ENCODE data around the gene CDA. TPM values are rescaled to one million over a fixed set of nuclear protein-coding genes. Genes with fewer than 3 reads are reported as not detected.

CDA gene
- polyA plus RNA-seq, 4 donors: 5.3 to 8.7 (median 6.1) TPM

DNA sequence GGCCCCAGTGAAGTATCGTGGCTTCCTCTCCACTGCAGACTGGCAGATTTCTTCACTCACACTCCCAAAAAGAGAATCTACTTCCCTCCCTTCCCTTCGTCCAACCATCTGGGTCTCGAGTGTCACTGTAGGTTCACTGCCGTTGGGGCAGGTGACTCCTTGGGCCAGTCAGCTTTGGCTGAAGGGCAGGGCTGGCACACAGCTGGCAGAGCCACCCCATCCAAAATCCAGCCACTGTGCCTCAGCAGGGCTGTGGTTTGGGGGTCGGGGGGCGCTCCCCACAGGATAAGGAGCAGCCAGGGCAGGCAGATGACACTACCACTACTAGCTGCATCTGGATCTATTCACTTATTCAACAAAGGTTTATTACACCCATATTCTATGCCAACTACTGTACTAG lies 54.2 kb downstream of the CDA start:
- DNase-seq (ENCODE audit: low read depth in 4 of 4, low spot score in 2 of 4): no peak

DNA sequence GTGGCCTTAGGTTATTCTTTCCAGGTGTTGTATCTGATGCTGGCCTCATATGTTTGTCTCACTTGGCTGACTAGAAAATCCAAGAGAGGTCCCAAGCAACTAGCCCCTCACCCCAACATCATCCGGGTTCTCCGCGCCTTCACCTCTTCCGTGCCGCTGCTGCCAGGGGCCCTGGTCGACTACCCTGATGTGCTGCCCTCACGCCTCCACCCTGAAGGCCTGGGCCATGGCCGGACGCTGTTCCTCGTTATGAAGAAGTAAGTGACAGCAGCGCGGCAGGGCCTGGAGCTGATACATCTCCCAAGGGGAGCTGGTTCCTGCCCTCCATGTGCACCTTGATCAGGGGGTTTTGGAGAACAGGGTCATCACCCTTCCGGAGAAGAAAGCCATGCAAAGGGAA lies 55.5 kb downstream of the CDA start:
- no peak for DNase-seq (ENCODE audit: low read depth in 4 of 4, low spot score in 2 of 4)

DNA sequence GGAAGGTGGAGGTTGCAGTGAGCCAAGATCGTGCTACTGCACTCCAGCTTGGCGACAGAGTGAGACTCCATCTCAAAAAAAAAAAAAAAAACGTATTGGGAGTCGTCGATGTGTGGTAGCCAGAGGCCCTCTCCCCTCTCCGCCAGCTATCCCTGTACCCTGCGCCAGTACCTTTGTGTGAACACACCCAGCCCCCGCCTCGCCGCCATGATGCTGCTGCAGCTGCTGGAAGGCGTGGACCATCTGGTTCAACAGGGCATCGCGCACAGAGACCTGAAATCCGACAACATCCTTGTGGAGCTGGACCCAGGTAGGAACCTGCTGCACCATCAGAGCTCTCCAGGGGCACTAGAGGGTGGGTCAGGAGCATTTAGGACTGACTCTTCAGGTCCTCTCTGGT lies 56.5 kb downstream of the CDA start:
- DNase-seq (ENCODE audit: low read depth in 4 of 4, low spot score in 2 of 4): no peak

DNA sequence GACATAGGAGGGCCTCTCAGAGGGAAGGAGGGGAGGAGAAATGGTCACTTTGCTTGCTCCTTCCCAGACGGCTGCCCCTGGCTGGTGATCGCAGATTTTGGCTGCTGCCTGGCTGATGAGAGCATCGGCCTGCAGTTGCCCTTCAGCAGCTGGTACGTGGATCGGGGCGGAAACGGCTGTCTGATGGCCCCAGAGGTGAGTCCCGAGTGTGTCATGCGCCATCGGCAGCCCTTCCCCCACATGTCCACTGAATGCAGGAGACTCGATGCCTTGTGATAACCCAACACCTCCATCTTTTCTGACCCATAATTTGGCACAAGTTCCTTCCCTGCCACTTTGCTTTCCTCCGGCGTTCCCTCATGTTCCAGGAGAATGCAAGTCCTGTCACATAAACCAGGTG lies 59.5 kb downstream of the CDA start:
- DNase-seq (ENCODE audit: low read depth in 4 of 4, low spot score in 2 of 4): no peak

DNA sequence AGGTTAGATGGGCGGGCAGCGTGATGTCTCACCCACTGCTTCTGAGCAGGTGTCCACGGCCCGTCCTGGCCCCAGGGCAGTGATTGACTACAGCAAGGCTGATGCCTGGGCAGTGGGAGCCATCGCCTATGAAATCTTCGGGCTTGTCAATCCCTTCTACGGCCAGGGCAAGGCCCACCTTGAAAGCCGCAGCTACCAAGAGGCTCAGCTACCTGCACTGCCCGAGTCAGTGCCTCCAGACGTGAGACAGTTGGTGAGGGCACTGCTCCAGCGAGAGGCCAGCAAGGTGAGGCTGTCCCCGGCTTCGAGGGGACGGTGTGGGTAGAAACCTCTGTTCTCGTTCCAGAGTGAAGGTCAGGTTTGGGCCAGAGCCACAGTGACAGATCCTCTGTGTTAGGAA lies 60.0 kb downstream of the CDA start:
- no peak for DNase-seq (ENCODE audit: low read depth in 4 of 4, low spot score in 2 of 4)

DNA sequence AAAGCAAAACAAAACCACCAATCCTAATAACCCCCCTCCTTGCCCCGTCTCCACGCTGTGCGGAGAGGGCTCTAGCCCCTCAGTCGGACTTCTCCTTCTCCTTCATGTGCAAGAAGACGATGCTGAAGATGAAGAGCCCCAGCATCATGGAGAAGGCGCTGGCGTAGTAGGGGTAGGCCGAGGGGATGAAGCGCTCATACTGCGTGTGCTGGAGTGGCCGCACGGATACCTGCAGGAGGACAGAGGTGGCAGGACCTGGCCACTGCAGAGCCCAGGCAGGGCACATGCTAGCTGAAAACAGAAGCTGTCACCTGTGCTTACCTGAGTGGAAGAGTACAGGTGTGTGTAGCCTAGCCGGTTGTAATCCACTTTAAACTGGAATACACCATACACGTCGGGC lies 63.4 kb downstream of the CDA start:
- DNase-seq (ENCODE audit: low read depth in 4 of 4, low spot score in 2 of 4): no peak

DNA sequence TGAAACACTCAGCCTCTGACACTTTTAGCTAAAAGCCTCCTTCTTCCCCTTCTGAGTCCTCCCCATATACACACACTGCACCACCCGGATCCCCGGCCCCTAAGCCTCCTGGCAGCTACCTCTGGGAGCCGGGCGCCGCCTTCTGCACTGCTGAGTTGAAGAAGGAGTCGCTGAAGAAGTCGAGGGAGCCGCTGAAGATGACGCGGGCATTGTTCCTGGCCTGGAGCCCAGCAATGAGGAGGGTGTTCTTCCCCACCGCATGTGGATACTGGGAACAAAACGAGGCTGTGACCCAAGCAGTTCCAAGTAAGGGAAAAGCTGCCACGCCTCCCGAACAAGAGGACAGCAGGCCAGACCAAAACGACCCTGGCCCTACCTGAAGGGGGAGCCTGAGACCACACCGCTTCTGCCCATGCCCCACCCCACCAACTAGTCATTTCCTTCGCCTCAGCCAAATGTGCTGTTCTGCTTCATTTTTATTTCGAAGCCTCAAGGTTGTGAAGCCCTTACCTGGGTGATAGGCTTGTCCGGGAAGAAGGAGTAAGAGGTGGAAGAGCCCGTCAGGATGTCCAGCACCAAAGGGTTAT lies 65.3 kb downstream of the CDA start:
- DNase-seq (ENCODE audit: low read depth in 4 of 4, low spot score in 2 of 4): no peak

DNA sequence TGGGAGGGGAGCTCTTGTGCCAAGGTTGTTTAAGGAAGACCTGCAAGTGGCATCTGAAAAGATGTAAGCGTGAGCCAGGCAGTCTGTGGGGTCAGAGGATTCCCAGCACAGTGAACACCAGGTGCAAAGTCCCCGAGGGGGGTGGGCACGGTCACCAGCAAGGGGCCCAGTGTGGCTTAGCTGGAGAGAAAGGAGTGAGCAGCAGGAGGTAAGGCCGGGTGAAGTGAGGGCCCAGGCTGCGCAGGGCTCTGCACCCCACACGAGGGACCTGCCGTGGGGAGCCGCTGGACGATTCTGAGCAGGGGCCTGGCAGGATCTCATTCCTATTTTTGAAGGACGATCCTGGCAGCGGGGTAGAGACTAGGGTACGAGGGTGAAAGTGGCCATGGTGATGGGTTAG lies 68.1 kb downstream of the CDA start:
- DNase-seq (ENCODE audit: low read depth in 4 of 4, low spot score in 2 of 4): no peak

DNA sequence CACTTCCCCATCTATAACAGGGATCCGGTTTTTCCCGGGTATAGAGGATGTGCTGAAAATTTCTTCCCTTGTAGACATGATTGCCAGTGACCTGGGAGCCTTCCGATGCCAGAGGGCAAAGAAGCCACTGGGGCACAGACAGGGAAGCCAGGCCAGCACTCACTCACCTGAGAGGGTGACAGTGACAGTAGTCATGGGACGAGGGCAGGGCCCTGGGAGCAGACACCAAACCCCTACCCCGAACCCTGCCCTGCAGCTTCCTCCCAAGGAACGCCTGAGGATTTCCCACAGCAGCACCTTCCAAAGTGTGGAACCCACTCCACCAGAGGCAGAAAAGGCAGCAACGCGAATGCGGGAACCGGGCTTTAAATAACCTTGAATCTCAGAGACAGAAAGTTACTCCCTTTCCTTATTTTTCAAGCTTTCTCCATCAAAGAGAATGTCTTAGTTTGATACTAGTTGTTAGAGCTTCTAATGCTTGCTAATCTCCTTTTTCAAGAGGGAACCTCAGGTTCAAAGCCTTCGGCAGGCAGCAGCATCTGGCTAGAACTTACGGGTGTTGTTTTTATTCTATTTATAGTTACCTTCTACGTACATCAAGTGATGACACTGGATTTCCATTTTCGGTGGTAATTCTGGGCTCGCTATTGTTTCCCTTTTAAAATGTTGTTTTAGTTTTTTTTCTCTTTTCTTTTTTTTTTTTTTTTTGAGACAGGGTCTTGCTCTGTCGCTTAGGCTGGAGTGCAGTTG lies 69.4 kb downstream of the CDA start:
- DNase-seq (ENCODE audit: low read depth in 4 of 4, low spot score in 2 of 4): no peak

DNA sequence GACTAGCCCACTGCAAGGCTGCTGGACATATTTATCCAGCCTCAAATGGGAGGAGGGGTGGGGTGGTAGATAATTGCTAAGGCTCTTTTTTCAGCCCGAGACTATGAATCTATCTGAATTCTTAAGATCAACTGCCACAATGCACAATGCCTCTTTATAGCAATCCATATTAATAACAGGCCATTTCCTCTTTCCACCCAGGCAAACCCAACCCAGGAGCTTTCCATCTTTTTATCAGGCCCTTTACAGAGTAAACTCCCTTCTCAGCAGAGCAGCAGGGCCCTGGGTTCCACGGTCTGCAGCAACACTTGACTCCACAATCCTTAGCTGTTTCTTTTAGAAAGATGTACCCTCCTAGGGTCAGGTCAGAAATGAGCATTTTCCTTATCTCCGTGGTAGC lies 71.5 kb downstream of the CDA start:
- no peak for DNase-seq (ENCODE audit: low read depth in 4 of 4, low spot score in 2 of 4)

DNA sequence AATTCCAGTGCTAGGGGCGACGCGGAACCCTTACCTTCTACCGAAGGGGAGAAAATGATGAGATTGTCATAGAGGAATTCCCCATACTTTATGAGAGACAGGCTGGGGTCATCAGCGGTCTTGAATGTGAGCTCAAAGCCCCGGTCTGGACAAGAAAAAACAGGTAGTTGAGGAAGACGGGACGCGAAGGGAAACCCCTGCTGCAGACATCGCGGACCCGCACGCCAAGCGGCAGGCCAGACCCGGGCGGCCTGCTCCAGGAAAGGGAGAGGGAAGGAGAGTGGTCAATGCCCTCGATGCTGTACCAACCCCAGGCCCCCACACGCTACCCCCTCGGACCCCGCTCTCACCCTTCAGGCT lies 71.9 kb downstream of the CDA start:
- no peak for DNase-seq (ENCODE audit: low read depth in 4 of 4, low spot score in 2 of 4)

DNA sequence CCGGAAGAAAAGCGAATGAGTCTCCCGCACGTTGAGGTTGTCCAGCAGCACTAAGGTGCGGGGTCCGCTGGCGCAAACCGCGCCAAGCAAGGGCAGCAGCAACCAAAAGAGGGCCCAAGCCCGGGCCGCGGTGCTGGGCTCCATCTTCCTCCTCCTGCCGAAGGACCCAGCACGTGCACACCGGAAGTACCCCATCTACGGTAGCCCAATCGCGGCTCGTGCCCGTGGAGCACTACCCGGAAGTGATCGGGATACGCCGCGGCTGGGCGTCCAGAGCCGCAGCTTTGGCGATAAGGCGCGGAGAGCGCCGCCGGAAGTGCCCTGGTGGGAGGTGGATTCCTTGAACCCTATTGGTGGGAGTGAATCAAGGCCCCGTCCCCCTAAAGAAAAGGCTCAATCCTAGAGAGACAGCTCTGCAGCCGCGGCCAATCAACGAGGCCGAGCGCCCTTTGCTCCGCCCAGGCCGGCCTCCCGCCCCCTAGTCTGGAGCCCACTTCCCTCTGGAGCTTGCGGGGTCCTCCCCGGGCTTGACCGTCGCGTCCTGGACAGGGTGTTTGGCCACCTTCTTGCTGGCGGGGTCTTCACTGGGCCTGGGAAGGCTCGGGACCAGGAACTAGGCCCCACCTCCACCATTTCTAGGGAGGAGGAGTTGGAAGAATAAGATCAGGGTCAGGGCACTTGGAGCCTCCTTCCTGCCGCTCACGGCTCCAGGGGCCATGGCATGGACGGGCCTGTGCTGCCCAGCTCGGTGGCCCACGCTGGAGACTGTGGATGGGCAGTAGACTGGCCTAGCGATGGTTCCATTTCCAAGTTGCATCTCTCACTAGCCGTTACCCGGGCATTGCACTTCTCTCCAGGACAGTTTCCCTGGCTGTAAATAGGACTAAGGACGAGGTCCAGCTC lies 72.6 kb downstream of the CDA start, which contains the start of gene DDOST:
DDOST (minus strand) TSS at position 163 of the 903 bp plus-strand sequence; CDS start at position 144, 19 bp downstream.
- DNase-seq (ENCODE audit: low read depth in 4 of 4, low spot score in 2 of 4): peak; percentile 88 to 96 (median 92)

DNA sequence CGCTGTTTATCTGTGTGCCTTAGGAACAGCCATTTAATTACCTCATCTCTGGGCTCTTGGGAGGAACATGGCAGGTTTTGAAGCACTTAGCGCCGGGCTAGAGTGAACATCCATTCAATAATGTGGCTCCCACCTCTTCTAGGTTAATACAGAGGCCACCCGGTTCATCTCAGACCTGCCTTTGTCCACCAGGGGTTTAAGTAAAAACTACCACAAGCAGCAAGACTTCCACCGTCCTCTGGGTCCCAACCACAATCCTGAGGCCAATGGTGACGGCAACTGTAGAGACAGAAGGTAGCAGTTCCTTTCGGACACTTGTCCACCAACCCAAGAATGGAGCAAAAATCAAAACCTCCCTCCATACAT lies 73.2 kb downstream of the CDA start:
- no peak for DNase-seq (ENCODE audit: low read depth in 4 of 4, low spot score in 2 of 4)

DNA sequence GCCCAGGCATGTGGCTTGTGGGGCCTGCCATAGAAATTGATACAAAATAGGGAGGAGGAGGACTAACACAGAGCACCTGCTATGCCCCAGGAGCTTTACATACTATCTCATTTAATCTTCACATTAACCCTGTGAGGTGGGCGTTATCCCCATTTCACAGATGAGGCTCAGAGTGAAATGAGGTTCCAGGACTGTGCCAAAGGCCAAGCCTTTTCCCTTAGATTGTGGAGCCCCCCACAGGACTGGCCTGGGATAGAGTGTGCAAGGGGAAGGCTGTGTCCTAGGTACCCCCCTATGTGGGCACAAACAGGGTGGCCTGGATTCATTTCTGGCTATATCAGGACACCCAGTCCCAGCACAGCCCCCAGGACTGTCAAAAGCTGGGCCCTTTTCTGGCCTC lies 74.5 kb downstream of the CDA start:
- DNase-seq (ENCODE audit: low read depth in 4 of 4, low spot score in 2 of 4): no peak

DNA sequence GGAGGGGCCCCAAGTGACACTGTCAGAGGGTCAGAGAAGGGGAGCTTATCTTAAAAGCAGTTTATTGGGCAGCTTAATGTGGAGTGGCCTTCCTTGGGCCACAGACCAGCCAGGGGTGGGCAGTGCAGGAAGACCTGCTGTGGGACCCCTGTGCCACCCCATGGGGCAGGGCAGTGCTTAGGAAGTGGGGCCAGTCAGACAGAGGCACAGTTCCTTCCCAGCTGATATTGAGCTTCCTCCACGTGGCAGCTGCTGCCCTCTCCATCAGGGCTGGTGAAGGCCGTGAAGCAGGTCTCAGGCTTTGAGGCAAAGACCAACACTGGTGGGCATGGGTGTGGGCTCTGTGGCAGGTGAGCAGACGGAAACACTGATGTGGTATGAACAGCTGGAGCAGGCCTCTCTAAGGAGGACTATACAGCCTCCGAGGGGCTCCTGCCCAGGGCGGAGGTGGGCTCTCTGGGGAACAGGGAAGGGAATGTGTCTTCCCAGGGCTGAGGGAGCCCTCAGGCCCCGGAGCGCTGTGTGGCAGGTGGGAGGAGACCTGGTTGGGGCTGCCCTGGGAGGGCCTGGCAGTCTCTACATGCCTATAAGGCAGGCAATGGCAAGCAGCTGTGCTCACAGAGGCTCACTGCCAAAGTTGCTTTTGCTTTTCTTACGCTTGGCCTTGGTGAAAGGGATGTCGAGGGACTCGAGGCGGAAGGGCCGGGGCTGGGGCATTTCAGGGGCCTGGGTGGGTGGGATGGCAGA lies 75.2 kb downstream of the CDA start:
- no peak for DNase-seq (ENCODE audit: low read depth in 4 of 4, low spot score in 2 of 4)

DNA sequence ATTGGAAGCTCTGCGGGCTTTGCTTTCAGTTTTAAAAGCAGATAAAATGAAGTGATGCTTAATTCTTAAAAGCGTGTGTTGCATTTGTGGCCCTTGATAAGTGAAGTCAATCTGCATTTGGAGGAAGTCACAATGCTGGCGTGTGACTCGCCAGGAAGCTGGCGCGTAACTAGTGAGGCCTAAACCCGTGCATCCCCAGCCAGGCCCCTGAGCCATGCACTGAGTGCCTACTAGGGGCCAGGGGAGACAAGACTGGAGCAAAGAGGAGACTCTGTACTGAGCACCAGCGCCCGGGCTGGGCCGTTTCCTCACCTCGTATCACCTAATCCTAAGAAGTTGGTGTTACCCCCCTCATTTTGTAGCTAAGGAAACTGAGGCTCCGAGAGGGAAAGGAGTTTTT lies 76.8 kb downstream of the CDA start:
- DNase-seq (ENCODE audit: low read depth in 4 of 4, low spot score in 2 of 4): no peak

DNA sequence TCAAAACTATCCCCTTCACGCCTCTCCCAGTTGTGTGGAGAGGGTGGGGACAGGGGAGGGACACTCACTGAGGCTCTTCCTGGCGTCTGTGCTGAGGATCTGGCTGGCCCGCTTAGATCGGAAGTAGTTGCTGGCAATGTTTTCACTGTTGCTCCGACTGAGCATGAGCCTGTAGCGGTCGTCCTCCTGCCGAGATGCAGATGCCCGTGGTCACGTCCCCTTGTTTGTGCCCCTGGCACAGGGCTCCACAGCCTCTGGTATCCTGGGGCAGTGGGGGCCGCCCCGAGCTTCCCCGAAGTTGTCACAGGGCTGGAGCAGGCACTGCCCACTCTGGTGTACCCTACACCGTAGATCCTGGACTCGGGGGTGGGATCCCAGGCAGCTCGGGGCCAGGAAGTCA lies 77.2 kb downstream of the CDA start:
- DNase-seq (ENCODE audit: low read depth in 4 of 4, low spot score in 2 of 4): no peak

DNA sequence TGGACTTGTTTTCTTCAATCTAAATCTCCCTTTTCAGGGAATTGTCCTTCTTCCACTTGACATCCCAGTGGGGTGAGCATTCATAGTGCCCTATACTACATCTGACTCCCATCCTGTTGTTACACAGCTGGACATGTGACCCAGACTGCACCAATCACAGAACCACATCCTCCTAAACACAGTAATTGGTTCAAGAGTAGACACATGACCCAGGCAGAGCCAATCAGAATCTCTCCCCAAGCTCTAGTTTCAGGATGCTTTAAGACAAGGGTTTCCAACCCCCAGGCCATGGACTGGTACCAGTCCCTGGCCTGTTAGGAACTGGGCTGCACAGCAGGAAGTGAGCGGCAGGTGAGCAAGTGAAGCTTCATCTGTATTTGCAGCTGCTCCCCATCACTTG lies 77.9 kb downstream of the CDA start:
- DNase-seq (ENCODE audit: low read depth in 4 of 4, low spot score in 2 of 4): no peak

All from left renal cortex interstitium (tissue), 4 donors.